ENCODE measurements around the gene MTERF4.

The MTERF4 gene

GRCh38 chr2:241133436-241133820, 31.3 kb upstream of the MTERF4 start:
- DNase-seq, result no peak

DNA sequence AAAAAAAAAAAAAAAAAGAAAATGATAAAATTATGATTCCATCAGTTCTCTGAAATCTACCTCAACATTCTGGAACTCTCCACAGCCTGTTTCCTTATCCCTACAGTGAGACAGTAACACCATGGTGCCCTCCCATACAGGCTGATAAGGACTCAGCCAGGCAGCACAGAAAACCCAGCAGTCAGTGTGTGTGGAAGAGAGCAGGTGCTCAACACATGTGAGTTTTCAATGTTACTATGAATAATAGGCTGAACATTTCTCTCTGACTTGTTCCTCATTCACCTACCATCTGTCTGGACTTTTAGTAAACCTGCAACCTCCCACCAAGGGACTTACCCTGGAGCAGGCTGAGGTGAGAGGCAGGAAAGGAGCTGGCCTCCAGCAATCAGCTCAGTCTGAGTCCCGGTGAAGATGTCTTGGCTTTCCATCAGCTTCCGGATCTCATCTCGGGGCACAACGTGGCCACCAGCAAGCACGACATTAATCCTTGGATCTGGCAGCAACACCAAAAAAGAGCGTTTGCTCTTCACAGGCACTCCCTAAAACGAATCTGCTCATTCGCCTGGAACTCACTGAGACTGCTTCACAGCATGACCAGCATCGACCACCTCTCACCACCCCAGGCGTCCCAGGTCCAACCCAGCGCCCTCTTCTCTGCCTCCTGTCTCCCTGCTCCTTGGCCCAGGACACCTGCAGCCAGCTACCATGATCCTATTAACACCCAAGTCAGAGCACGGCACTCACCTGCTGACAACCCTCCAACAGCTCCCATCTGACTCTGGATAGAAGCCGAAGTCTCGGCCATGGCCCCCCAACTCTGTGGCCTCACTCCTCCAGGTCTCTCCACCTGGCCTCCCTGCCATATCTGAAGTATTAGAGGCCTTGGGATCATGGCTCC, 30.7 kb upstream of the MTERF4 start:
- no peak for DNase-seq

- no peak for DNase-seq
Measured at GRCh38 chr2:241131531-241131930, 29.4 kb upstream of the MTERF4 start.

GRCh38 chr2:241130316-241130715, 28.2 kb upstream of the MTERF4 start:
- DNase-seq, result no peak

- DNase-seq, result no peak
Measured at GRCh38 chr2:241129086-241129871, 27.2 kb upstream of the MTERF4 start.

DNA sequence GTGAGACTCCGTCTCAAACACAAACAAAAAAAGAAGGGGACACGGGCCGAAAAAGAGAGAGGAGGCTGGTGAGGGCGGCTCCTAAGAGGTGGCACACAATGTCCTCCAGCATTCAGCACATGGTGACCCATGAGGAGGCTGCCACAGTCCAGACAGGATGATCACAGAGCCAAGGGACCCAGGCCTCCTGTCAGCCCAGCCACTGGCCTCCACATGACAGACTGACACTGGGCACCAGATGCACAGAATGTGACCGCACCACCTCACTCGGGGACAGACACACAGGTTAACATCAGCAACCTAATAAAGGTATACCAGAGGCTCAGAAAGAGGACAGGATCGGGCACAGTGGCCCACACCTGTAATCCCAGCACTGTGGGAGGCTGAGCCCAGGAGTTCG, 26.2 kb upstream of the MTERF4 start:
- DNase-seq, result no peak

DNA sequence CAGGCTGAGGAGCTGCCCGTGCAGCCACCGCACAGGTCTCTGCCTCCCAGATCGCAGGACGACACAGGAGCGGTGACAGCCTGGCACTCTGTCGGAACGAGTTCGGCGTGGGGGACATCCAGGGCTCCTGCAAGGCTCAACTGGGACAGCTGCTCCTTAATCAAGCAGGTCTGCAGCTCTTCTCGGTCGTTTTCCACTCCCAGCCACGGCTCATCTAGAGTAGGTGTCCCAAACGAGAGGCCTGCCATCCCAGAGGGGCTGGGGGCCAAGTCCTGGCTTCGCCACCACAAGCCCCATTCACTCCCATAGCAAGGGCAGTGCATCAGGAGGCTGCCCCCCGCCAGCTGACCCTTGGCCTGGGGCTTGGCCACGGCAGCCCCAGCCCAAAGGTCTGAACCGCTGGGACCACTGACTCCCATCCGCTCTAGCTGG, 24.7 kb upstream of the MTERF4 start:
- no peak for DNase-seq

GRCh38 chr2:241126201-241126611, 24.1 kb upstream of the MTERF4 start:
- no peak for DNase-seq

DNA sequence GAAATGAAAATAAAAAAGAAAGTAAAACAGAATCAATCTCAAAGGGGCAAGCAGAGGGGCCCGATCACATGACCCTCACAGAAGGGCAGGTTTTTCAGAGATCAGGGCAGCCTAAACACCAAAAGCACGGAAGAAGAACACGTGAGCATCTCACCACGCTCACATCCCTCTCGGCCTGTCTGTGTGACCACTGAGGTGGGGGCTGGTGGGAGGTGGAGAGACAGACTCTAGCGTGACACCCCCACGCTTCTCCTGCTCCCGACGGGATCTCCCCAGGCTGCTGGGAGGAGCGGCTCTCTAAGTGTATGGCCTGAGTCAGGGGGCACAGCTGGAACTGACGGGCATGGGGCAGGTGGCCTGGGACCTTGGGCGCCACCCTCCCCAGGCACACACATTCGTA, 23.5 kb upstream of the MTERF4 start:
- no peak for DNase-seq

- DNase-seq, result no peak
Measured at GRCh38 chr2:241123816-241124536, 21.9 kb upstream of the MTERF4 start.

- no peak for DNase-seq
Measured at GRCh38 chr2:241122376-241123002, 20.4 kb upstream of the MTERF4 start.

DNA sequence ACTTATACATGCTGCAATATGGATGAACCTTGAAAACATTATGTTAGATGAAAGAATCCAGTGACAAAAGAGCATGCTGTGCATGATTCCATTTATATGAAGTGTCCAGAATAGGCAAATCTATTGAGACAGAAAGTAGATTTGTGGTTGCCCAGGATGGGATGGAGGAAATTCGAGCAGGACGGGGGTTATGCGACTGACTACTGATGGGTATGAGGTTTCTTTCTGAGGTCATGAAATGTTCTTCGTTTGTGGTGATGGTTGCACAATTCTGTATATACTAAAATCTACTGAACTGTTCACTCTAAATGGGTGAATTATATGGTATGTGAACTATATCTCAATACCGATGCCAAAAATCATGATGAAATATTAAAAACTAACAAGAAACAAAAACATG, 18.9 kb upstream of the MTERF4 start:
- no peak for DNase-seq

DNA sequence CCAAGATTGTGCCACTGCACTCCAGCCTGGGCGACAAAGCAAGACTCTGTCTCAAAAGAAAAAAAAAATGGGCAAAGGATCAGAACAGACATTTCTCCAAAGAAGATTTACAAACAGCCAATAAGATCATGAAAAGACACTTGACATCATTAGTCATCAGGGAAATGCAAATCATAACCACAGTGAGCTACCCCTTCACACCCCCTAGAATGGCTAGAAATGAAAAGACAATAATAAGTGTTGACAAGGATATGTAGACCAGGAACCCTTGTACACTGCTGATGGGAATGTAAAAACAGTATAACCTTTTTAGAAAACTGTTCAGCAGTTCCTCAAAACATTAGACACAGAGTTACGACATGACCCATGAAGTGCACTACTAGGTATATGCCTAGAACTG, 18.4 kb upstream of the MTERF4 start:
- DNase-seq, result no peak

GRCh38 chr2:241118737-241119505, 16.8 kb upstream of the MTERF4 start:
- DNase-seq, result no peak

GRCh38 chr2:241116606-241117560, 14.8 kb upstream of the MTERF4 start:
- no peak for DNase-seq

DNA sequence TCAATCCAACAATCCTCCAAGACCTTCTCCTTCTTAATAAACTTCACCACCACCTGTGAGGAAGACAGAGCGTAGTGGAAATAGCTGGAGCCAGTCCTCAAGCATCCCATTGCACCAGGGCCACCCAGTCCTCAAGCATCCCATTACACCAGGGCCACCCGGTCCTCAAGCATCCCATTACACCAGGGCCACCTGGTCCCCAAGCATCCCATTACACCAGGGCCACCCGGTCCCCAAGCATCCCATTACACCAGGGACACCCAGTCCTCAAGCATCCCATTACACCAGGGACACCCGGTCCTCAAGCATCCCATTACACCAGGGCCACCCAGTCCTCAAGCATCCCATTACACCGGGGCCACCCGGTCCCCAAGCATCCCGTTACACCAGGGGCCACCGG, 13.3 kb upstream of the MTERF4 start:
- DNase-seq, result no peak

- DNase-seq, result no peak
Measured at GRCh38 chr2:241114836-241115235, 12.7 kb upstream of the MTERF4 start.

GRCh38 chr2:241112592-241112991, 10.5 kb upstream of the MTERF4 start:
- peak; percentile 79 for DNase-seq

GRCh38 chr2:241112046-241112445, 10.0 kb upstream of the MTERF4 start:
- DNase-seq, result no peak

GRCh38 chr2:241111440-241111805, 9.3 kb upstream of the MTERF4 start:
- peak; percentile 65 for DNase-seq
